HEK293T (cell line): ENCODE measurements around the gene KCNG2.

ENCODE experiments used
- ARNT ChIP-seq: fragments of 450-650 bp; IDR thresholded peaks from 2 replicates; pipeline ENCODE4 v1.6.1; 2017; ENCODE audit warnings: mild to moderate bottlenecking
- BHLHE40 ChIP-seq: fragments of 450-650 bp; IDR thresholded peaks from 2 replicates; pipeline ENCODE4 v1.6.1; 2016; ENCODE audit warnings: mild to moderate bottlenecking, moderate library complexity, borderline replicate concordance
- CTBP1 ChIP-seq: fragments of 450-650 bp; IDR thresholded peaks from 2 replicates; pipeline ENCODE4 v1.6.1; 2016; ENCODE audit warnings: borderline replicate concordance
- FOXA1 ChIP-seq: fragments of 450-650 bp; IDR thresholded peaks from 2 replicates; pipeline ENCODE4 v1.6.1; 2016; ENCODE audit warnings: mild to moderate bottlenecking
- FOXM1 ChIP-seq: fragments of 450-650 bp; IDR thresholded peaks from 2 replicates; pipeline ENCODE4 v1.6.1; 2017; ENCODE audit warnings: mild to moderate bottlenecking, borderline replicate concordance
- HDGF ChIP-seq: fragments of 450-650 bp; IDR thresholded peaks from 2 replicates; pipeline ENCODE4 v1.6.1; 2017; ENCODE audit warnings: antibody characterized with exemption, borderline replicate concordance
- L3MBTL2 ChIP-seq: fragments of 450-650 bp; conservative IDR thresholded peaks from 2 replicates; pipeline ENCODE4 v1.6.1; 2016; ENCODE audit warnings: mild to moderate bottlenecking
- LEF1 ChIP-seq: fragments of 450-650 bp; IDR thresholded peaks from 2 replicates; pipeline ENCODE4 v1.6.1; 2017; ENCODE audit warnings: mild to moderate bottlenecking, borderline replicate concordance
- SP1 ChIP-seq: fragments of 450-650 bp; IDR thresholded peaks from 2 replicates; pipeline ENCODE4 v1.6.1; 2017
- SUZ12 ChIP-seq: fragments of 450-650 bp; IDR thresholded peaks from 2 replicates; pipeline ENCODE4 v1.6.1; 2016; ENCODE audit warnings: mild to moderate bottlenecking
- ZNF384 ChIP-seq: fragments of 450-650 bp; IDR thresholded peaks from 2 replicates; pipeline ENCODE4 v1.6.1; 2016
- TF ChIP-seq, protein P1 (sequence below): fragments of 450-650 bp; IDR thresholded peaks from 2 replicates; pipeline ENCODE4 v1.6.1; 2016

DNA sequence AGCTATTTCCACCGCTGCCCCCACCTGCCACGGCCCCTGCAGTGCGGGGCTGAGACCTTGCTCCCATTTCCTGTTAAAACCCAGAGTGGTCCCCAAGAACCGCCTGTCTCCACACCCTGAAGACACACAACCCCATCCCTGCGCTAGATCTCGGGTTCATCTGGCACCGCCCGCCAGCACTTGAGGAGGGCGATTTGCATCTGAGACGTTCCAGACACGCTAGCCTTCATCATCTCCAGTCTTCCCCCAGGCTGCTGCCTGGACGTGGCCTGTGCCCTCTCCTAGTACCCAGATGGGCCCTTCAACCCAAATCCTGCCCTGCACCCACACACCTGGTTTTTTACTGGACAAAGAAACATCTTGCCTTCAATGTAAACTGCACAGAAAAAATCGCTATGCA lies 103.9 kb downstream of the KCNG2 start:
- TF ChIP-seq, protein P1, sequence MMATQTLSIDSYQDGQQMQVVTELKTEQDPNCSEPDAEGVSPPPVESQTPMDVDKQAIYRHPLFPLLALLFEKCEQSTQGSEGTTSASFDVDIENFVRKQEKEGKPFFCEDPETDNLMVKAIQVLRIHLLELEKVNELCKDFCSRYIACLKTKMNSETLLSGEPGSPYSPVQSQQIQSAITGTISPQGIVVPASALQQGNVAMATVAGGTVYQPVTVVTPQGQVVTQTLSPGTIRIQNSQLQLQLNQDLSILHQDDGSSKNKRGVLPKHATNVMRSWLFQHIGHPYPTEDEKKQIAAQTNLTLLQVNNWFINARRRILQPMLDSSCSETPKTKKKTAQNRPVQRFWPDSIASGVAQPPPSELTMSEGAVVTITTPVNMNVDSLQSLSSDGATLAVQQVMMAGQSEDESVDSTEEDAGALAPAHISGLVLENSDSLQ = no peak
- TF ChIP-seq SUZ12 (no peak), ARNT (no peak), SP1 (no peak), ZNF384 (no peak), BHLHE40 (no peak), FOXM1 (no peak), CTBP1 (no peak), HDGF (no peak), LEF1 (no peak), FOXA1 (no peak), L3MBTL2 (no peak)
